ENCODE measurements around the gene PSEN2. TPM values are rescaled to one million over a fixed set of nuclear protein-coding genes. Genes with fewer than 3 reads are reported as not detected.

The PSEN2 gene
- total RNA-seq, 1 experiment from 2014 or later = 81.6 TPM

GRCh38 chr1:226881515-226882185, 11.2 kb downstream of the PSEN2 start:
- DNase-seq (ENCODE audit: low read depth, low spot score) = no peak
- in situ Hi-C loops (cut with HindIII; ENCODE audit: low pct_unique_long_range_greater_than_20kb, low sequenced_read_pairs) = no loop called here

- DNase-seq (ENCODE audit: low read depth, low spot score) = no peak
- in situ Hi-C loops (cut with HindIII; ENCODE audit: low pct_unique_long_range_greater_than_20kb, low sequenced_read_pairs) = no loop called here
Measured at GRCh38 chr1:226882187-226882586, 11.8 kb downstream of the PSEN2 start.

GRCh38 chr1:226882631-226883409, 12.4 kb downstream of the PSEN2 start:
- DNase-seq (ENCODE audit: low read depth, low spot score) = no peak
- in situ Hi-C loops (cut with HindIII; ENCODE audit: low pct_unique_long_range_greater_than_20kb, low sequenced_read_pairs) = no loop called here

- no peak for DNase-seq (ENCODE audit: low read depth, low spot score)
- in situ Hi-C loops (cut with HindIII; ENCODE audit: low pct_unique_long_range_greater_than_20kb, low sequenced_read_pairs) = no loop called here
Measured at GRCh38 chr1:226883630-226884029, 13.2 kb downstream of the PSEN2 start.

GRCh38 chr1:226884116-226884625, 13.8 kb downstream of the PSEN2 start:
- in situ Hi-C loops (cut with HindIII; ENCODE audit: low pct_unique_long_range_greater_than_20kb, low sequenced_read_pairs) = no loop called here
- no peak for DNase-seq (ENCODE audit: low read depth, low spot score)

- DNase-seq (ENCODE audit: low read depth, low spot score) = no peak
- in situ Hi-C loops (cut with HindIII; ENCODE audit: low pct_unique_long_range_greater_than_20kb, low sequenced_read_pairs) = no loop called here
Measured at GRCh38 chr1:226884966-226885820, 14.8 kb downstream of the PSEN2 start.

GRCh38 chr1:226886122-226886901, 15.9 kb downstream of the PSEN2 start:
- DNase-seq (ENCODE audit: low read depth, low spot score) = no peak
- in situ Hi-C loops (cut with HindIII; ENCODE audit: low pct_unique_long_range_greater_than_20kb, low sequenced_read_pairs) = no loop called here

- DNase-seq (ENCODE audit: low read depth, low spot score) = no peak
- in situ Hi-C loops (cut with HindIII; ENCODE audit: low pct_unique_long_range_greater_than_20kb, low sequenced_read_pairs) = no loop called here
Measured at GRCh38 chr1:226887006-226887405, 16.6 kb downstream of the PSEN2 start.

- in situ Hi-C loops (cut with HindIII; ENCODE audit: low pct_unique_long_range_greater_than_20kb, low sequenced_read_pairs) = no loop called here
- no peak for DNase-seq (ENCODE audit: low read depth, low spot score)
Measured at GRCh38 chr1:226888021-226888420, 17.6 kb downstream of the PSEN2 start.

- in situ Hi-C loops (cut with HindIII; ENCODE audit: low pct_unique_long_range_greater_than_20kb, low sequenced_read_pairs) = no loop called here
- DNase-seq (ENCODE audit: low read depth, low spot score) = no peak
Measured at GRCh38 chr1:226888816-226889215, 18.4 kb downstream of the PSEN2 start.

- in situ Hi-C loops (cut with HindIII; ENCODE audit: low pct_unique_long_range_greater_than_20kb, low sequenced_read_pairs) = no loop called here
- DNase-seq (ENCODE audit: low read depth, low spot score) = peak; percentile 59
Measured at GRCh38 chr1:226889616-226890330, 19.4 kb downstream of the PSEN2 start.

- in situ Hi-C loops (cut with HindIII; ENCODE audit: low pct_unique_long_range_greater_than_20kb, low sequenced_read_pairs) = no loop called here
- no peak for DNase-seq (ENCODE audit: low read depth, low spot score)
Measured at GRCh38 chr1:226890331-226891108, 20.1 kb downstream of the PSEN2 start.

- in situ Hi-C loops (cut with HindIII; ENCODE audit: low pct_unique_long_range_greater_than_20kb, low sequenced_read_pairs) = no loop called here
- no peak for DNase-seq (ENCODE audit: low read depth, low spot score)
Measured at GRCh38 chr1:226891346-226891745, 20.9 kb downstream of the PSEN2 start.

- in situ Hi-C loops (cut with HindIII; ENCODE audit: low pct_unique_long_range_greater_than_20kb, low sequenced_read_pairs) = no loop called here
- DNase-seq (ENCODE audit: low read depth, low spot score) = no peak
Measured at GRCh38 chr1:226891846-226892523, 21.6 kb downstream of the PSEN2 start.

- DNase-seq (ENCODE audit: low read depth, low spot score) = no peak
- in situ Hi-C loops (cut with HindIII; ENCODE audit: low pct_unique_long_range_greater_than_20kb, low sequenced_read_pairs) = no loop called here
Measured at GRCh38 chr1:226892524-226892875, 22.1 kb downstream of the PSEN2 start.

GRCh38 chr1:226893936-226894335, 23.5 kb downstream of the PSEN2 start:
- in situ Hi-C loops (cut with HindIII; ENCODE audit: low pct_unique_long_range_greater_than_20kb, low sequenced_read_pairs) = no loop called here
- DNase-seq (ENCODE audit: low read depth, low spot score) = no peak
